ENCODE measurements around the gene ANXA8. TPM values are rescaled to one million over a fixed set of nuclear protein-coding genes. Genes with fewer than 3 reads are reported as not detected.

The ANXA8 gene
- total RNA-seq, 1 experiment from 2014 or later = 1.1 TPM

DNA sequence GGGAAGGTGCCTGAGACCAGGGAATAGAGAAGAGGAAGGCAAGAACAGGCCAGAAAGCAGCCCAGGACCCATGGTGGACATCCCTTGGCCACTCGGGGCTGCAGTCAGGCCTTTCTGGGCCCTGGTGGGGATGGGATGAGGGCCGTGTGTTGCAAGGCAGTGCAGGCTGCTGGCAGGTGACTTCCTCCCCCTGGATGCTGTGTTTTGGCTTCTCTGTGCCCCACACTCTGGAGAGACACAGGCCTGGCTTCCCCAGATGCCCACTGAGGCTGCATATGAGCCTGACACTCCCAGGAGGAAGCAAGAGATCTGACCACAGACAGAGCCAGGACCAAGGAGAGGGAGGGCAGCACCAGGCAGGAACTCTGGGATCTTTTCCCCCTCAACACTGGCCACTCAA, 39.9 kb downstream of the ANXA8 start:
- Histone ChIP-seq H3K36me3 (ENCODE audit: low read depth, low read length) (no peaks in the 10 kb centered on the region), H3K4me3 (ENCODE audit: low read length) (no peak overlapping the region), H4K20me1 (ENCODE audit: low read length) (no peaks in the 10 kb centered on the region), H3K27ac (ENCODE audit: low read length) (no peak overlapping the region), H3K4me2 (ENCODE audit: low read length) (no peak overlapping the region), H3F3A (ENCODE audit: low read length, unreplicated experiment) (no peaks in the 10 kb centered on the region), H3K4me1 (ENCODE audit: insufficient read depth, low read length) (no peaks in the 10 kb centered on the region), H3K9me2 (replicated peaks; ENCODE audit: low read length) (no peaks in the 10 kb centered on the region), H3K27me3 (ENCODE audit: low read length) (no peaks in the 10 kb centered on the region), H2AFZ (ENCODE audit: low read length) (no peak overlapping the region), H3K9ac (ENCODE audit: low read length) (no peak overlapping the region), H3K79me2 (ENCODE audit: low read length) (no peaks in the 10 kb centered on the region), H3K9me3 (ENCODE audit: low read length) (no peaks in the 10 kb centered on the region)
- POLR2A ChIA-PET (ENCODE audit: unreplicated experiment) = no interaction called here
- intact Hi-C loops (cut with micrococcal nuclease) = no loop called here
- ATAC-seq = no peak
- no TSS peak for BruUV-seq (replicated peaks)
- DNase-seq = no peak
- CTCF ChIA-PET = no interaction called here
- TF ChIP-seq EZH2 (IDR thresholded peaks at IDR 0.05; ENCODE audit: low read length, unreplicated experiment) (no peak), EZH2phosphoT487 (IDR thresholded peaks at IDR 0.05; ENCODE audit: borderline replicate concordance, low read length) (no peak)
- TF ChIP-seq, protein P1, sequence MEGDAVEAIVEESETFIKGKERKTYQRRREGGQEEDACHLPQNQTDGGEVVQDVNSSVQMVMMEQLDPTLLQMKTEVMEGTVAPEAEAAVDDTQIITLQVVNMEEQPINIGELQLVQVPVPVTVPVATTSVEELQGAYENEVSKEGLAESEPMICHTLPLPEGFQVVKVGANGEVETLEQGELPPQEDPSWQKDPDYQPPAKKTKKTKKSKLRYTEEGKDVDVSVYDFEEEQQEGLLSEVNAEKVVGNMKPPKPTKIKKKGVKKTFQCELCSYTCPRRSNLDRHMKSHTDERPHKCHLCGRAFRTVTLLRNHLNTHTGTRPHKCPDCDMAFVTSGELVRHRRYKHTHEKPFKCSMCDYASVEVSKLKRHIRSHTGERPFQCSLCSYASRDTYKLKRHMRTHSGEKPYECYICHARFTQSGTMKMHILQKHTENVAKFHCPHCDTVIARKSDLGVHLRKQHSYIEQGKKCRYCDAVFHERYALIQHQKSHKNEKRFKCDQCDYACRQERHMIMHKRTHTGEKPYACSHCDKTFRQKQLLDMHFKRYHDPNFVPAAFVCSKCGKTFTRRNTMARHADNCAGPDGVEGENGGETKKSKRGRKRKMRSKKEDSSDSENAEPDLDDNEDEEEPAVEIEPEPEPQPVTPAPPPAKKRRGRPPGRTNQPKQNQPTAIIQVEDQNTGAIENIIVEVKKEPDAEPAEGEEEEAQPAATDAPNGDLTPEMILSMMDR (conservative IDR thresholded peaks at IDR 0.05; ENCODE audit: low read depth, low read length) = no peak

DNA sequence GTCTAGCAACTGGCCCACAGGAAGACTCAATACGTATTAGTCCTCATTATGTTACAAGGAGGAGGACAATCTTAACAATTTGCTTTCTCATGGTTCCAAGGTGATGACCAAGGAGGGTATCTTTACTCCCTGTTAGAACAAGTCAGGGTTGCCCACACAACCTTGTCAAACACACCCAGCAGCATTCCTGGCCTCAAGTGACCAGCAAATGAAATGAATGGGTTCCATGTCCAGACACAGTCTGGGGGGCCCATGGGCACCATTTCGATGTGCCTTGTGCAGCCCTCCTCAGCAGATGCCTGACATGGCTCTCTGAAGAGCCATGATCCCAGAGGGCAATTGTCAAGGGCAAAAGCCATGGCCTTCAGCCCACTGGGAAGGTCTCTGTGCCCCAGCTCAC, 40.8 kb downstream of the ANXA8 start:
- CTCF ChIA-PET = no interaction called here
- no peak for DNase-seq

GRCh38 chr10:47442351-47442750, 41.6 kb downstream of the ANXA8 start:
- DNase-seq = no peak
- no peaks in the 10 kb centered on the region for H3K79me2 ChIP-seq (ENCODE audit: low read length)
- no peak overlapping the region for H3K27ac ChIP-seq (ENCODE audit: low read length)
- intact Hi-C loops (cut with micrococcal nuclease) = no loop called here
- H3K4me1 ChIP-seq (ENCODE audit: insufficient read depth, low read length) = peaks cover 4% of the 10 kb centered on the region; the same call in 1 of the 2 replicates
- no TSS peak for BruUV-seq (replicated peaks)
- no peaks in the 10 kb centered on the region for H3K9me2 ChIP-seq (replicated peaks; ENCODE audit: low read length)
- TF ChIP-seq, protein P1 (conservative IDR thresholded peaks at IDR 0.05; ENCODE audit: low read depth, low read length) = no peak
- no peak for TF ChIP-seq EZH2phosphoT487 (IDR thresholded peaks at IDR 0.05; ENCODE audit: borderline replicate concordance, low read length)
- H2AFZ ChIP-seq (ENCODE audit: low read length) = no peak overlapping the region
- POLR2A ChIA-PET (ENCODE audit: unreplicated experiment) = no interaction called here
- no peak overlapping the region for H3K9ac ChIP-seq (ENCODE audit: low read length)
- H3K27me3 ChIP-seq (ENCODE audit: low read length) = no peaks in the 10 kb centered on the region
- H4K20me1 ChIP-seq (ENCODE audit: low read length) = no peaks in the 10 kb centered on the region
- no peak overlapping the region for H3K4me2 ChIP-seq (ENCODE audit: low read length)
- CTCF ChIA-PET = no interaction called here
- no peaks in the 10 kb centered on the region for H3F3A ChIP-seq (ENCODE audit: low read length, unreplicated experiment)
- no peak for ATAC-seq
- H3K36me3 ChIP-seq (ENCODE audit: low read depth, low read length) = no peaks in the 10 kb centered on the region
- H3K4me3 ChIP-seq (ENCODE audit: low read length) = no peak overlapping the region
- H3K9me3 ChIP-seq (ENCODE audit: low read length) = no peaks in the 10 kb centered on the region

More for the DNA sequence above, 40.8 kb downstream of the ANXA8 start:
- no peak for TF ChIP-seq EZH2phosphoT487 (IDR thresholded peaks at IDR 0.05; ENCODE audit: borderline replicate concordance, low read length)
- TF ChIP-seq EZH2 (IDR thresholded peaks at IDR 0.05; ENCODE audit: low read length, unreplicated experiment) = no peak
- TF ChIP-seq, protein P1 (conservative IDR thresholded peaks at IDR 0.05; ENCODE audit: low read depth, low read length) = no peak
- Histone ChIP-seq H3K27ac (ENCODE audit: low read length) (no peak overlapping the region), H3K4me3 (ENCODE audit: low read length) (no peak overlapping the region), H4K20me1 (ENCODE audit: low read length) (no peaks in the 10 kb centered on the region), H3K27me3 (ENCODE audit: low read length) (no peaks in the 10 kb centered on the region), H3K4me2 (ENCODE audit: low read length) (no peak overlapping the region), H3K4me1 (ENCODE audit: insufficient read depth, low read length) (peaks cover 4% of the 10 kb centered on the region; the same call in 1 of the 2 replicates), H3K9ac (ENCODE audit: low read length) (no peak overlapping the region), H2AFZ (ENCODE audit: low read length) (no peak overlapping the region), H3K9me2 (replicated peaks; ENCODE audit: low read length) (no peaks in the 10 kb centered on the region), H3K9me3 (ENCODE audit: low read length) (no peaks in the 10 kb centered on the region), H3F3A (ENCODE audit: low read length, unreplicated experiment) (no peaks in the 10 kb centered on the region), H3K36me3 (ENCODE audit: low read depth, low read length) (no peaks in the 10 kb centered on the region), H3K79me2 (ENCODE audit: low read length) (no peaks in the 10 kb centered on the region)
- POLR2A ChIA-PET (ENCODE audit: unreplicated experiment) = no interaction called here
- intact Hi-C loops (cut with micrococcal nuclease) = no loop called here
- no peak for ATAC-seq
- no TSS peak for BruUV-seq (replicated peaks)
